PC-3 (cell line): ENCODE results near the gene SCIMP. TPM values are rescaled to one million over a fixed set of nuclear protein-coding genes. Genes with fewer than 3 reads are reported as not detected.

Source experiments
- ATAC-seq: fragments of 200-7000 bp; cut with Tn5 transposase; 2 replicates; pipeline ENCODE4 v1.9.1; 2020; ENCODE audit warnings: mild to moderate bottlenecking, moderate library complexity
- BruUV-seq: library from RNA; stranded (reverse); fragments of 400-500 nt; replicated peaks from 2 replicates; lab custom pipeline; 2021; lab: Mats Ljungman, UMichigan
- CTCF ChIA-PET: fragments of 300-600 bp; sonication (Branson Sonifier 250); formaldehyde crosslinking; loops from one replicate; lab custom pipeline; 2022; ENCODE audit warnings: antibody characterized with exemption; lab: Charles Lee
- POLR2A ChIA-PET: fragments of 300-600 bp; sonication (Branson Sonifier 250); formaldehyde crosslinking; loops from one replicate; lab custom pipeline; 2022; ENCODE audit warnings: antibody characterized with exemption; ENCODE audit not compliant: unreplicated experiment; lab: Charles Lee
- DNase-seq: peaks from one replicate; pipeline ENCODE4 v3.0.0-alpha.2; 2015
- H2AFZ ChIP-seq: fragments of 300-600 bp; sonication (generic); 2 replicates; pipeline ENCODE4 v1.6.0; 2016; ENCODE audit warnings: antibody characterized with exemption, low read length
- H3F3A ChIP-seq: fragments of 300-600 bp; sonication (generic); one replicate; pipeline ENCODE4 v1.6.0; 2017; ENCODE audit warnings: antibody characterized with exemption, low read length, control low read depth, mild to moderate bottlenecking; ENCODE audit not compliant: unreplicated experiment
- H3K27ac ChIP-seq: fragments of 300-600 bp; sonication (generic); 2 replicates; pipeline ENCODE4 v1.5.1; 2016; ENCODE audit warnings: mild to moderate bottlenecking, low read length
- H3K27me3 ChIP-seq: fragments of 300-600 bp; sonication (generic); 2 replicates; pipeline ENCODE4 v1.6.1; 2016; ENCODE audit warnings: low read length, mixed read lengths
- H3K36me3 ChIP-seq: fragments of 300-600 bp; sonication (generic); 2 replicates; pipeline ENCODE4 v1.6.1; 2016; ENCODE audit warnings: low read depth, mixed run types, low read length, mixed read lengths
- H3K4me1 ChIP-seq: fragments of 300-600 bp; sonication (generic); 2 replicates; pipeline ENCODE4 v1.5.1; 2016; ENCODE audit warnings: low read length; ENCODE audit not compliant: insufficient read depth
- H3K4me2 ChIP-seq: fragments of 300-600 bp; sonication (generic); 2 replicates; pipeline ENCODE4 v1.6.0; 2016; ENCODE audit warnings: low read length
- H3K4me3 ChIP-seq: fragments of 300-600 bp; sonication (generic); 2 replicates; pipeline ENCODE4 v1.5.1; 2016; ENCODE audit warnings: mild to moderate bottlenecking, low read length, mixed read lengths
- H3K79me2 ChIP-seq: fragments of 300-600 bp; sonication (generic); 2 replicates; pipeline ENCODE4 v1.6.1; 2017; ENCODE audit warnings: low read length, mixed read lengths
- H3K9ac ChIP-seq: fragments of 300-600 bp; sonication (generic); 2 replicates; pipeline ENCODE4 v1.6.0; 2016; ENCODE audit warnings: mild to moderate bottlenecking, low read length
- H3K9me2 ChIP-seq: fragments of 300-600 bp; sonication (generic); replicated peaks from 2 replicates; pipeline ENCODE4 v1.6.1; 2016; ENCODE audit warnings: mixed run types, low read length, mixed read lengths
- H3K9me3 ChIP-seq: fragments of 300-600 bp; sonication (generic); 2 replicates; pipeline ENCODE4 v1.6.1; 2016; ENCODE audit warnings: low read length, mixed read lengths
- H4K20me1 ChIP-seq: fragments of 300-600 bp; sonication (generic); 2 replicates; pipeline ENCODE4 v1.6.1; 2016; ENCODE audit warnings: low read length, mixed read lengths
- EZH2 ChIP-seq: fragments of 300-600 bp; sonication (generic); IDR thresholded peaks from one replicate; pipeline ENCODE4 v1.6.1; 2017; ENCODE audit warnings: antibody characterized with exemption, mild to moderate bottlenecking, low read length; ENCODE audit not compliant: unreplicated experiment
- EZH2phosphoT487 ChIP-seq: fragments of 300-600 bp; sonication (generic); IDR thresholded peaks from 2 replicates; pipeline ENCODE4 v1.6.1; 2018; ENCODE audit warnings: mild to moderate bottlenecking, antibody characterized with exemption, low read length, borderline replicate concordance
- intact Hi-C: fragments of 100-400 bp; cut with micrococcal nuclease; formaldehyde crosslinking; loops from 2 replicates; pipeline ENCODE4 v1.9.0; 2023
- total RNA-seq: library from RNA; depleted of rRNA; stranded (reverse); fragments of >200 nt; gene quantifications from 2 replicates; pipeline ENCODE4 v1.2.3, GENCODE V29; 2014
- TF ChIP-seq, protein P1 (sequence below): fragments of 300-600 bp; sonication (generic); conservative IDR thresholded peaks from 2 replicates; pipeline ENCODE4 v1.5.1; 2017; ENCODE audit warnings: antibody characterized with exemption, low read depth, mild to moderate bottlenecking, low read length

Gene SCIMP
- total RNA-seq, 1 experiment from 2014 or later, result not detected

DNA sequence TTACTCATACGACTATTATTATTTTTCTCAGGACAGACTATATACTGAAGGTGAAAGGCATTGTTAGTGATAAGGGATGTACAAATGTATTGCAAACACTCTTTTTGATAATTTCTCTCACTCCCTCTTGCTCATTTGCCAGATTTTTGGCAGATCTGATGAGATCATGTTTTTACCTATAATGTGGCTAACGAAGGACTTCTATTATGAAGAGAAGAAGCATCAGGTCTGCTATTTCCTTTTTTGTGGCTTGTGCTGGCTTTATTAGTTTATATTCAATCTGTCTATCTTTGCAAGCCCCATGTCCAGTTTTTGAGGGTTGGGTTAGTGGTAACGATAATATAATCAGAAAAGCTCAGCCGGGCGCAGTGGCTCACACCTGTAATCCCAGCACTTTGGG, 22.5 kb upstream of the SCIMP start:
- no peak for ATAC-seq
- H3K4me2 ChIP-seq, result no peak overlapping the region
- POLR2A ChIA-PET, result no interaction called here
- intact Hi-C loops, result no loop called here
- no TSS peak for BruUV-seq
- H3K4me3 ChIP-seq, result no peak overlapping the region
- CTCF ChIA-PET, result no interaction called here
- H3F3A ChIP-seq, result no peaks in the 10 kb centered on the region
- no peaks in the 10 kb centered on the region for H3K9me3 ChIP-seq
- H3K27ac ChIP-seq, result no peak overlapping the region
- H3K79me2 ChIP-seq, result no peaks in the 10 kb centered on the region
- no peaks in the 10 kb centered on the region for H3K9me2 ChIP-seq
- H2AFZ ChIP-seq, result no peak overlapping the region
- TF ChIP-seq EZH2 (no peak), EZH2phosphoT487 (no peak)
- TF ChIP-seq, protein P1, sequence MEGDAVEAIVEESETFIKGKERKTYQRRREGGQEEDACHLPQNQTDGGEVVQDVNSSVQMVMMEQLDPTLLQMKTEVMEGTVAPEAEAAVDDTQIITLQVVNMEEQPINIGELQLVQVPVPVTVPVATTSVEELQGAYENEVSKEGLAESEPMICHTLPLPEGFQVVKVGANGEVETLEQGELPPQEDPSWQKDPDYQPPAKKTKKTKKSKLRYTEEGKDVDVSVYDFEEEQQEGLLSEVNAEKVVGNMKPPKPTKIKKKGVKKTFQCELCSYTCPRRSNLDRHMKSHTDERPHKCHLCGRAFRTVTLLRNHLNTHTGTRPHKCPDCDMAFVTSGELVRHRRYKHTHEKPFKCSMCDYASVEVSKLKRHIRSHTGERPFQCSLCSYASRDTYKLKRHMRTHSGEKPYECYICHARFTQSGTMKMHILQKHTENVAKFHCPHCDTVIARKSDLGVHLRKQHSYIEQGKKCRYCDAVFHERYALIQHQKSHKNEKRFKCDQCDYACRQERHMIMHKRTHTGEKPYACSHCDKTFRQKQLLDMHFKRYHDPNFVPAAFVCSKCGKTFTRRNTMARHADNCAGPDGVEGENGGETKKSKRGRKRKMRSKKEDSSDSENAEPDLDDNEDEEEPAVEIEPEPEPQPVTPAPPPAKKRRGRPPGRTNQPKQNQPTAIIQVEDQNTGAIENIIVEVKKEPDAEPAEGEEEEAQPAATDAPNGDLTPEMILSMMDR, result no peak
- peaks cover 22% of the 10 kb centered on the region for H3K4me1 ChIP-seq
- no peaks in the 10 kb centered on the region for H3K27me3 ChIP-seq
- no peak overlapping the region for H3K9ac ChIP-seq
- DNase-seq, result no peak
- no peaks in the 10 kb centered on the region for H4K20me1 ChIP-seq
- H3K36me3 ChIP-seq, result no peaks in the 10 kb centered on the region

DNA sequence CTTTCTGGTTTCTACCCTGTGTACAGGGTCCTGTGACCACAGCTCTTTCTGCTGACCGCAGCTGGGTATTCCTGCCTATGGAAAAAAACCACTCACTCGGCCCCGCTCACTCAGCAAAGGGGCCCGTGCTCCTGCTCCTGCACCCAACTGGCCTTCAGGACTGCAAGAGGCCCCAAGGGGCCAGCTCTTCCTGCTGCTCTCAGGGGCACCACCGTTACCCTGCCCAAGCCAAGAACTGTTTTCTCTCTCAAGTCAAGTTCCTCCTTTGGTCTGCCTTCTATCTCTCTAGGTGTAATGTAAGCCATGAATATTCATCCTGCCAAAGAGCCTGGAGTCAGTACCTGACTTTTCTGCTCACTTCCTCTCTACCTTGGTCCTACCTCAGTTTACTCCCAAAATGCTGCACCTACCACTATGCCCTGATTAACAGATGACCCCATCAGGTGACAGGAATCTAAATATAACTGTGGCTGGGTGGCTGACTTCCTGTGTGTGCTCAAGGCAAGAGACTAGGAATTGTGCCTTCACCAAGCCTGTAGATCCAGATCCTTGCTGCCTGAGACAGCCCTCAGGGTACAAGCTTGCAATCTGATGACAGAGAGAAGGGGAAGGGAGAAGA, 20.4 kb upstream of the SCIMP start:
- no peak for ATAC-seq
- intact Hi-C loops, result no loop called here
- BruUV-seq, result no TSS peak
- Histone ChIP-seq H3K36me3 (no peaks in the 10 kb centered on the region), H3K27me3 (no peaks in the 10 kb centered on the region), H4K20me1 (no peaks in the 10 kb centered on the region), H3K79me2 (no peaks in the 10 kb centered on the region), H3K4me2 (no peak overlapping the region), H3K4me1 (peaks cover 11% of the 10 kb centered on the region), H3K9me3 (no peaks in the 10 kb centered on the region), H3K9me2 (no peaks in the 10 kb centered on the region), H3K27ac (no peak overlapping the region), H2AFZ (no peak overlapping the region), H3K9ac (no peak overlapping the region), H3K4me3 (no peak overlapping the region), H3F3A (no peaks in the 10 kb centered on the region)
- DNase-seq, result peak; percentile 33
- CTCF ChIA-PET, result no interaction called here
- TF ChIP-seq EZH2phosphoT487 (no peak), EZH2 (no peak)
- TF ChIP-seq, protein P1, result no peak
- POLR2A ChIA-PET, result no interaction called here

DNA sequence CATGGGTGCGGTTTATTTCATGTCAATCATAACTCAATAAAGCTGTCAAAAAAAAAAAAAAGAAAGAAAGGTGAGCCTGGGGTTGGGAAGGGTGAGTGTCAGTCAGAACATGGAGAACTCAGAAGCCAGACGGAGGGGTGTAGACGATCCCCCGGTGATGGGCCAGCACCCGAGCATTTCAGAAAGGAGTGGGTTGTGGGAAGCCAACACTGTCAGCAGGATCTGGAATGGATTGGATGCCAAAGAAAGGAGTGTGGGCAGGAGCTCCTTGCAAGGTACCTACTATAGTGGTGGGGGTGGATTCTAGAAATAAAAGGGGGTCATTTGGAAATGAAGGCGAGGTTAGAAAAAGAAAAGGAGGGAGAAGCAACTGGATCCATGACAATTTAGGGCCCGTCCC, 19.8 kb upstream of the SCIMP start:
- Histone ChIP-seq H3K27me3 (no peaks in the 10 kb centered on the region), H3K4me1 (peaks cover 8% of the 10 kb centered on the region), H3K9ac (no peak overlapping the region), H4K20me1 (no peaks in the 10 kb centered on the region), H3K27ac (no peak overlapping the region), H3K4me3 (no peak overlapping the region), H3K4me2 (no peak overlapping the region), H3K9me3 (no peaks in the 10 kb centered on the region), H3K79me2 (no peaks in the 10 kb centered on the region), H3K9me2 (no peaks in the 10 kb centered on the region), H2AFZ (no peak overlapping the region), H3F3A (no peaks in the 10 kb centered on the region), H3K36me3 (no peaks in the 10 kb centered on the region)
- BruUV-seq, result no TSS peak
- TF ChIP-seq EZH2 (no peak), EZH2phosphoT487 (no peak)
- TF ChIP-seq, protein P1, result no peak
- ChIA-PET CTCF (no interaction called here), POLR2A (no interaction called here)
- DNase-seq, result no peak
- ATAC-seq, result no peak
- intact Hi-C loops, result no loop called here
